ENCODE data around the gene SUGP2.

The SUGP2 gene

DNA sequence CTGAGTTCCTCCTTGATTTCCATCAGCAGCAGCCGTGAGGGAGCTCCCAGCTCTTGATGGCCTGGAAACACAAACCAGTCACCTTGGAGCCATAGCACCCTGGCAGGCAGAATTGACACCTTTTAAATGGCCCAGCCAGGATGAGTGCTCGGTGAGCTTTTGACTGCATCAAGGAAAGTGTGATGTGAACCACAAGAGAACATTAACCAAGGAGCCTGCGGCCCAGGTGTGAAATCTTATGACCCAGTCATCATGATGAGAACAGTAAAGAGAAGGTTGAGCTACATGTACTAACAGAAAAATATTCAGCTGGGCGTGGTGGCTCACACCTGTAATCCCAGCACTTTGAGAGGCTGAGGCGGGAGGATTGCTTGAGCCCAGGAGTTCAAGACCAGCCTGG is 22.8 kb downstream of the SUGP2 start:
- Mint-ChIP-seq H3K9me3 (no peaks in the 10 kb centered on the region), H3K4me3 (no peak overlapping the region), H3K27ac (ENCODE audit: low read depth) (peak overlapping the region; percentile 61), H3K4me1 (peaks cover 13% of the 10 kb centered on the region), H3K36me3 (ENCODE audit: insufficient read depth) (peaks cover 39% of the 10 kb centered on the region), H3K27me3 (no peaks in the 10 kb centered on the region)
- ATAC-seq (replicated peaks; ENCODE audit: extremely low read depth, poor library complexity, severe bottlenecking) (peak; percentile 90), DNase-seq (ENCODE audit: low spot score in 2 of 2) (peak in 1 of 2 donors; percentile 24)

DNA sequence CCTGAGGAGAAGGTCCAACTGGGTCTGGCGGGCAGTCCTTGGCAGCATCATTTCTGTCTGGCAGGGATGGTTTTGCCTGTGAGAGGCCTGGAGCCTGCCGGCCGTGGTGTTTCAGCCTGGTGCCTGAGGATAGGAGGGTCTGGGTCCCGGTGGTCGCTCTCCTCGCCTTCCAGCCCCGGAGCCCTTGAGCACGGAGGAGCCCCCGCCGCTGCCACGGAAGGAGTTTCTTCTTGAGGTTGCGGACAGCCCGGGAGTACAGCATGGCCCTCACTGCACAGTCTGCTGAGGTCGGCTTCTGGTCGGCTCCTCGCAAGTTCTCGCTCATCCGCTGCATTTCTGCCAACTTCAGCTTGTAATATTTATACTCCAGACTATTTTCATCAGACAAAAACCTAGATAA is 23.4 kb downstream of the SUGP2 start:
- Mint-ChIP-seq H3K4me3 (no peak overlapping the region), H3K27me3 (no peaks in the 10 kb centered on the region), H3K9me3 (no peaks in the 10 kb centered on the region), H3K27ac (ENCODE audit: low read depth) (peak overlapping the region; percentile 61), H3K4me1 (peaks cover 13% of the 10 kb centered on the region), H3K36me3 (ENCODE audit: insufficient read depth) (peaks cover 39% of the 10 kb centered on the region)
- DNase-seq (ENCODE audit: low spot score in 2 of 2) (no peak), ATAC-seq (replicated peaks; ENCODE audit: extremely low read depth, poor library complexity, severe bottlenecking) (no peak)

DNA sequence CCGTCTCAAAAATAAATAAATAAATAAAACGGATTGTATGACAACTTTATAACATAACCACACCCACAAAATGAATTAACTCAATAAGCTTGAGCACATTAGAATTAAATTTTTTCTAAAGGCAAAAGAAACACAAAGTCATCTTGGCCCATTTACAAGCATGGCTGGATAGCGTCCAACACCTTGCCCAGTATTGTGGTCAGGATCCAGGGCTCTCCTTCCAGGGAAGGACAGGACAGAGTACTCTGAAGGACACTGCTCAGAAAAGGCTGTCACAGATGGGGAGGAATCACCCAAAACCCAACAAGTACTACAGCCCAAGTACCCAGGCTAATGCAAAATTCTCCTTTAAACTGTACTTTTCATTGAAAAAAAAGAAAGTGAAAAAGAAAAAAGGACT is 27.1 kb downstream of the SUGP2 start:
- no peak for ATAC-seq (replicated peaks; ENCODE audit: extremely low read depth, poor library complexity, severe bottlenecking)
- H3K9me3 Mint-ChIP-seq, result no peaks in the 10 kb centered on the region
- H3K27me3 Mint-ChIP-seq, result no peaks in the 10 kb centered on the region
- H3K36me3 Mint-ChIP-seq (ENCODE audit: insufficient read depth), result peaks cover 44% of the 10 kb centered on the region
- H3K4me1 Mint-ChIP-seq, result peaks cover 13% of the 10 kb centered on the region
- no peak overlapping the region for H3K4me3 Mint-ChIP-seq
- DNase-seq (ENCODE audit: low spot score in 2 of 2), result no peak
- H3K27ac Mint-ChIP-seq (ENCODE audit: low read depth), result no peak overlapping the region

DNA sequence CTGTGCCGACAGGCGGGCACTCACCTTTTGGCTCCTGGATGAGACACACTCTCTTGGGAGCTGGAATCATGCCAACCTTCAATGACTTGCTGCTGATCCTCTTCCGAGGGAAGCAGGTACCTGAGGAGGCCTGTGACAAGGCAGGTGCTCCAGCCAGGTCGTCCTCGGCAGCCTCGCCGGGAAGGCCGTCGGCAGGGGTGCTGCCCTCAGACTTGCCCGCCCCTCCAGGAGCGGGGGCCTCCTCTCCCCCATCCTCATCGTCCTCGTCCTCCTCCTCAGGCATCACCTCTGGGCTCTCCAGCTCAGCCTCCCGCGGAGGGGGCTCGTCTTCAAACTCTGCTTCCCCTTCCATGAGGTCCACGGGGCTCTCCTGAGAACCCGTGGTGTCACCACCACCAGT is 29.2 kb downstream of the SUGP2 start:
- Mint-ChIP-seq H3K27me3 (no peaks in the 10 kb centered on the region), H3K27ac (ENCODE audit: low read depth) (no peak overlapping the region), H3K36me3 (ENCODE audit: insufficient read depth) (peaks cover 46% of the 10 kb centered on the region), H3K9me3 (no peaks in the 10 kb centered on the region), H3K4me3 (no peak overlapping the region), H3K4me1 (peaks cover 14% of the 10 kb centered on the region)
- ATAC-seq (replicated peaks; ENCODE audit: extremely low read depth, poor library complexity, severe bottlenecking), result no peak
- no peak for DNase-seq (ENCODE audit: low spot score in 2 of 2)

DNA sequence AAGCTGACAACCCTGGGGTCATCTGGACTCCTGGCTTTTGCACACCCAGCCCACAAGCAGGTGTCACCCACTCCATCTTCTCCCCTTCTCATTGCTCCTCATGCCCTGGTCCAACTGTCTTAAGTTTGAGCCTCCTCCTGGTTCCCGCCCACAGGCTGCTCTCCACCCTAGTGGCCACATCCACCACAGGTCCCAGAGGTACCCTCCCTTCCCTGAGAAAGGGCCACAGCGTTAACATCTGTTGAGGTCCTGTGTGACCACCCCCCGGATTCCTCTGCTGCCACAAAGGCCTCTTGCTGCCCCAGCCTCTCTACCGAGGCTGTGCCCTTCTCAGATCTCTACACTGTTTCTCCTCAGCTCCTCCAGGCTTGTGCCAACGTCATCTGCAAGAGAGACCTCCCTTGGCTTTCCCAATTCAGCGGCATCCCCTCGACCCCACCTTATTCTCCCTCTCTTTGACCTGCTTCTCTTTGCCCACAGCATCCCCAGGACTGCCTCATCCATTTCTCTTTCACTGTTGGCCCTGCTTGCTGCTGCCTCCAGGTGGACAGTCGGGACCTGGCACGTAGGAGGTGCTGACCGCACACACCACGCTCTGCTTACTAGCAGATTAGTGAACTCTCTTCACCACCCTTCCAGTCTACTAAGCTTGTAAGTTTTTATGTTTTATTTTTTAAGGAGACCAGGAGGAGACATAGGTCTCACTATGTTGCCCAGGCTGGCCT is 33.3 kb downstream of the SUGP2 start:
- Mint-ChIP-seq H3K9me3 (no peaks in the 10 kb centered on the region), H3K4me3 (no peak overlapping the region), H3K36me3 (ENCODE audit: insufficient read depth) (peaks cover 39% of the 10 kb centered on the region), H3K27me3 (no peaks in the 10 kb centered on the region), H3K27ac (ENCODE audit: low read depth) (peak overlapping the region; percentile 85), H3K4me1 (peaks cover 23% of the 10 kb centered on the region)
- ATAC-seq (replicated peaks; ENCODE audit: extremely low read depth, poor library complexity, severe bottlenecking) (no peak), DNase-seq (ENCODE audit: low spot score in 2 of 2) (no peak)

DNA sequence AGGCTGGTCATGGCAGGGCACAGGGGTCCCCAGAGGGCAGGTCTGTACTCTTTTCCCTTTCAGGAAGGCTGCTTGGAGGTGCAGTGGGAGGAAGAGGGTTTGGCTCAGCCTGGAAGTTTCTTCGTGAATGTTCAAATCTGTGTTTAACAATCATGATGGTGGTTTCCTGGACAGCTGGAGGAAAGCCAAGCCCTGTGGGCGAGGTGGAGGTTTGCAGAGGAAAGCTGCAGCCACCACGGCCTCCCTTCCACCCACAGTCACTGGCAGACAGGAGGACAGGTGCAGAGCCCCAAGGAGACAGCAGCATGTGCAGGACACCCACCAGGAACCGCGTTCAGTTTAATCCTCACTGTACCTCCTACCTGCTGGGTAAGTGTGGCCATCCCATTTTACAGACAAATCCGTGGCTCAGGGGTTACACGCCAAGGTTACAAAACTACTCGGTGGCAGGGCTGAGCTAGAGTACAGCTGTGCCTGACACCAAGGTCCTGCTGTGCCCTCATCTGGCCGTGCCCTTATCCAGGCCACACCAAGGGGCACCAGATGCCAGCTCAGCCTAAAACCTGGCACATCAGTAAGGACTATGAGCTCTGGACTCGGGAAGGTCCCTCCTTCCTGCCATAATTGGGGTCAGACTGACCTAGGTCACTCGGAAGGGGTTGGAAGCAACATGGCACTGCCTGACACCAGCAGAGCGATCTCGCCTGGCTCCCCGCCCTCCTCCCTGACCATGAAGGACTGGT is 34.1 kb downstream of the SUGP2 start:
- DNase-seq (ENCODE audit: low spot score in 2 of 2), result no peak
- Mint-ChIP-seq H3K27ac (ENCODE audit: low read depth) (peak overlapping the region; percentile 85), H3K36me3 (ENCODE audit: insufficient read depth) (peaks cover 39% of the 10 kb centered on the region), H3K9me3 (no peaks in the 10 kb centered on the region), H3K4me1 (peaks cover 23% of the 10 kb centered on the region), H3K4me3 (no peak overlapping the region), H3K27me3 (no peaks in the 10 kb centered on the region)
- no peak for ATAC-seq (replicated peaks; ENCODE audit: extremely low read depth, poor library complexity, severe bottlenecking)

DNA sequence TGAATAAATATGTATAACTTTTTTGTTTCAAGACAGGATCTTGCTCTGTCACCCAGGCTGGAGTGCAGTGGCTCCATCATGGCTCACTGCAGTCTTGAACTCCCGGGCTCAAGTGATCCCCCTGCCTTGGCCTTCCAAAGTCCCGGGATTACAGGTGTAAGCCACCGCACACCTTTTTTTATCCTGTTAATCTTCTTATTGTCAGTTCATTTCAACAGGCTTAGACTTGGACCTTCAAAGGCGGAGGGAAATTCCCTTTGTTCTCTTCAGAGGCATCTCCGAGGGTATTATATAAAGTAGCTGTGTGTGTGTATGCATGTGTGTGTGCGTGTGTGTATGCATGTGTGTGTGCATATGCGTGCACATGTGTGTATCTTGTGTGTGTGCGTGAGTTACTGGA is 35.0 kb downstream of the SUGP2 start:
- H3K4me3 Mint-ChIP-seq, result no peak overlapping the region
- H3K4me1 Mint-ChIP-seq, result peaks cover 23% of the 10 kb centered on the region
- ATAC-seq (replicated peaks; ENCODE audit: extremely low read depth, poor library complexity, severe bottlenecking) (no peak), DNase-seq (ENCODE audit: low spot score in 2 of 2) (no peak)
- no peaks in the 10 kb centered on the region for H3K9me3 Mint-ChIP-seq
- H3K27ac Mint-ChIP-seq (ENCODE audit: low read depth), result peak overlapping the region; percentile 1
- H3K27me3 Mint-ChIP-seq, result no peaks in the 10 kb centered on the region
- peaks cover 43% of the 10 kb centered on the region for H3K36me3 Mint-ChIP-seq (ENCODE audit: insufficient read depth)

DNA sequence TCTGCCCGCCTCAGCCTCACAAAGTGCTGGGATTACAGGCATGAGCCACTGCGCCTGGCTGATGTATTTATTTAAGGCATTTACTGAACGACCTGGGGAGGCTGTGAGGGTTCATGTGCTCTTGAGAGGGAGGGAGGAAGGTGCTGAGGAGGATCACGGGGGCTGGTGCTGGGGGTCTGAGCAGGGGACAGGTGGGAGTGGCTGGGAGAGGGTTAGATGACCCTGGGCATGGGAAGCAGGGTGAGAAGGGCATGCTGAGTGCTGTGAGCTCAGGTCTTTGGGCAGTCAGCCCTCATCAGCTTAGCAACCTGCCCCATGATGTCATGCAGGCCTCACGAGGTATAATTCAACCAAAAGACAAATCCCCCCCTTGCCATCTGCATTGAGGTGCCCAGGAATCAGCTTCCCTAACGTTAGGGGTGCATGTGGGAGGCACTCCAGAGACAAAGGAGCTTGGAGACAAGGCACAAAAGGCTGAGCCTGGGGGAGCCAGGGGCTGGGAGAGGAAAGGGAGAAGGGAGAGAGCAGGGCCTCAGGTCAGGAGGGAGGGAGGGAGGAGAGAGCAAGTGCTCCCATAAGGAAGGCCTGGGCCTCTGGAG is 36.4 kb downstream of the SUGP2 start:
- Mint-ChIP-seq H3K9me3 (no peaks in the 10 kb centered on the region), H3K27ac (ENCODE audit: low read depth) (no peak overlapping the region), H3K4me3 (no peak overlapping the region), H3K4me1 (peaks cover 23% of the 10 kb centered on the region), H3K36me3 (ENCODE audit: insufficient read depth) (peaks cover 47% of the 10 kb centered on the region), H3K27me3 (no peaks in the 10 kb centered on the region)
- ATAC-seq (replicated peaks; ENCODE audit: extremely low read depth, poor library complexity, severe bottlenecking) (no peak), DNase-seq (ENCODE audit: low spot score in 2 of 2) (no peak)

DNA sequence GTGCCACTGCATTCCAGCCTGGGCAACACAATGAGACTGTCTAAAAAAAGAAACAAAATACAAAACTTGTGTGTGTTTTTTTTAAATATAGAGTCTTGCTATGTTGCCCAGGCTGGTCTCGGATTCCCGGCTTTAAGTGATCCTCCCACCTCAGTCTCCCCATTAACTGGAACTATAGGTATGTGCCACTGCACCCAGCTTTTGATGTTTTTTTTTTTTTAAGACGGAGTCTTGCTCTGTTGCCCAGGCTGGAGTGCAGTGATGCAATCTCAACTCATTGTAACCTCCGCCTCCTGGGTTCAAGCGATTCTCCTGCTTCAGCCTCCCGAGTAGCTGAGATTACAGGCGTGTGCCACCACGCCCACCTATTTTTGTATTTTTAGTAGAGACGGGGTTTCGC is 37.0 kb downstream of the SUGP2 start:
- Mint-ChIP-seq H3K4me3 (no peak overlapping the region), H3K36me3 (ENCODE audit: insufficient read depth) (peaks cover 42% of the 10 kb centered on the region), H3K4me1 (peaks cover 23% of the 10 kb centered on the region), H3K9me3 (no peaks in the 10 kb centered on the region), H3K27me3 (no peaks in the 10 kb centered on the region), H3K27ac (ENCODE audit: low read depth) (no peak overlapping the region)
- DNase-seq (ENCODE audit: low spot score in 2 of 2), result no peak
- ATAC-seq (replicated peaks; ENCODE audit: extremely low read depth, poor library complexity, severe bottlenecking), result no peak

DNA sequence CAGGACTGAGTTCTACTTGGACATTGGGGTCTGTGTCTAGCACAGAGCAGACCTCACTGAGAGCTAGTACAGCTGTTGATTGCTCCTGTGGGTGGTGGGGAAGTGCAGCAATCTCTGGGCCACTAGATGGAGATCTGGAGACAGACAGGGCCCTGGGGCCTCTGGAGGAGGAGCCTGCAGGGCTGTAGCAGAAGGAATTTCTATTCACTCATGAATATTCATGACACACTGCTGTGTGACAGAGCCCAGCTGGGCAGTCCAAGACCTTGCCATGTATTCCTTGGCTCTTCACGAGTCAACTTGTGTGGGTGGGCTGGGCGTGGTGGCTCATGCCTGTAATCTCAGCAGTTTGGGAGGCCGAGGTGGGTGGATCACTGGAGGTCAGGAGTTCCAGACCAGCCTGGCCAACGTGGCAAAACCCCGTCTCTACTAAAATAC is 37.5 kb downstream of the SUGP2 start:
- ATAC-seq (replicated peaks; ENCODE audit: extremely low read depth, poor library complexity, severe bottlenecking), result no peak
- DNase-seq (ENCODE audit: low spot score in 2 of 2), result no peak
- no peaks in the 10 kb centered on the region for H3K9me3 Mint-ChIP-seq
- H3K27me3 Mint-ChIP-seq, result no peaks in the 10 kb centered on the region
- H3K27ac Mint-ChIP-seq (ENCODE audit: low read depth), result no peak overlapping the region
- peaks cover 23% of the 10 kb centered on the region for H3K4me1 Mint-ChIP-seq
- peaks cover 38% of the 10 kb centered on the region for H3K36me3 Mint-ChIP-seq (ENCODE audit: insufficient read depth)
- H3K4me3 Mint-ChIP-seq, result no peak overlapping the region

DNA sequence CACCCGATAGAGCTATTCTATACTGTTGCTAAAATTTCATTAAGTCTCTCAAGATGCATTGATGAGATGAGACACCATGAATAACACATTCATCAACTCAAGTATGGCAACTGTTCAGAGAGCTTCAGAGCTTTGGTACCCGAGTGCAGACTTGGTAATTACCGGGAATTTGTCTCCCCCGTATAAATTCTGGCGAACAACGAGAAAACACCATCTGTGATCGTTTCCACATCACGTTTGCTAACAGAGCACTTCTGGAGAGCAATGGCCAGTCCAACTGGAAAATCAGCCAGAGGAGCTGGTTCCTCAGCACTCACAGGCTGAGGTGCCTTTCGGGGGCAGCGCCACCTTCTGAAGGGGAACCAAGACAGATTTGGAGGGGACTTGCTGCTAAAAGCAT is 40.2 kb downstream of the SUGP2 start:
- Mint-ChIP-seq H3K4me1 (no peaks in the 10 kb centered on the region), H3K4me3 (no peak overlapping the region), H3K27ac (ENCODE audit: low read depth) (peak overlapping the region; percentile 83), H3K27me3 (no peaks in the 10 kb centered on the region), H3K9me3 (no peaks in the 10 kb centered on the region), H3K36me3 (ENCODE audit: insufficient read depth) (peaks cover 31% of the 10 kb centered on the region)
- no peak for ATAC-seq (replicated peaks; ENCODE audit: extremely low read depth, poor library complexity, severe bottlenecking)
- DNase-seq (ENCODE audit: low spot score in 2 of 2), result no peak

DNA sequence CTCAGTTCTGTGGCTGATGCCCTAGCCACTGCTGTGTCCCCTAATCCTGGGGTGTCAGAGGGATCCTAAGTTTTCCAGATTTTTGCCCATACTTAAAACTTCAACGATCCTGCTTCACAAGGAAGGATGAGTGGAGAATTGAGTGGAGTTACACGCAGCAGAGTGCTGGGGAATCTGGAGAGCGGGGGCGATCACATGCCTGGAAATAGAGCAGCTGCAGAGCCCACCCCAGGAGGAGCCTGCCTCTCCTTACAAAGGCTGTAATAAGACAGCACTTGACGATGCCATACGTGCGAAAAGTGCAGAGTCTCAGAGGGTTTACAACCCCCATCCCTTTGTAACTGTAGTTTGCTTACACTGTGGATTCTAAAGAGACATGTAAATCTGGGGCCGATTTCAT is 40.6 kb downstream of the SUGP2 start:
- H3K27ac Mint-ChIP-seq (ENCODE audit: low read depth), result no peak overlapping the region

DNA sequence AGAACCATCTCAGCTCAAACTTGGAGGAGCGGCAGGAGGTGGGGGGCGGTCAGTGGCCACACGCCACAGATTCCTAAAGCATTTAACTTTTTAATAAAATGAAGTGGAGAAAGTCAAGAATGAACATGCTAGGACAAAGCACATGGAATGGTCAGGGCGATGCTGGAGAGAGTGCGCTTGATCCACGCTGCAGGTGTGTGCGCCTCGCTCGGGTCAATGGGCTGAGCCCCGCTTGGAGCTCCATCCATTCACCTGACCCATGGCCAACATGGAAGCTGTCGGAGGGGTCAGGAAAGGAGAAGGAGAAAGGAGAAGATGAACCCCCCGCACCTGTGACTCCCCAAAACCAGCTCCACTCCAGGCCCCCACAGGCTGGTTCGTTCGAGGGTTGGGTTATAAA is 41.8 kb downstream of the SUGP2 start:
- no peaks in the 10 kb centered on the region for H3K9me3 Mint-ChIP-seq
- ATAC-seq (replicated peaks; ENCODE audit: extremely low read depth, poor library complexity, severe bottlenecking) (no peak), DNase-seq (ENCODE audit: low spot score in 2 of 2) (no peak)
- no peak overlapping the region for H3K4me3 Mint-ChIP-seq
- no peak overlapping the region for H3K27ac Mint-ChIP-seq (ENCODE audit: low read depth)
- H3K4me1 Mint-ChIP-seq, result no peaks in the 10 kb centered on the region
- H3K36me3 Mint-ChIP-seq (ENCODE audit: insufficient read depth), result peaks cover 30% of the 10 kb centered on the region
- no peaks in the 10 kb centered on the region for H3K27me3 Mint-ChIP-seq

More for the DNA sequence above, 40.6 kb downstream of the SUGP2 start:
- Mint-ChIP-seq H3K9me3 (no peaks in the 10 kb centered on the region), H3K4me1 (no peaks in the 10 kb centered on the region), H3K36me3 (ENCODE audit: insufficient read depth) (peaks cover 30% of the 10 kb centered on the region), H3K27me3 (no peaks in the 10 kb centered on the region), H3K4me3 (no peak overlapping the region)
- DNase-seq (ENCODE audit: low spot score in 2 of 2) (no peak), ATAC-seq (replicated peaks; ENCODE audit: extremely low read depth, poor library complexity, severe bottlenecking) (no peak)
